Globus pallidus (tissue), 1 donor: ENCODE measurements around the gene SGTB.
A peak's percentile ranks its signal among the peaks of the same experiment; 100 is the strongest.

ENCODE experiments used
- DNase-seq: peaks from one replicate; pipeline ENCODE4 v3.0.0-alpha.2; 2015; ENCODE audit warnings: low spot score

Gene SGTB, protein sequence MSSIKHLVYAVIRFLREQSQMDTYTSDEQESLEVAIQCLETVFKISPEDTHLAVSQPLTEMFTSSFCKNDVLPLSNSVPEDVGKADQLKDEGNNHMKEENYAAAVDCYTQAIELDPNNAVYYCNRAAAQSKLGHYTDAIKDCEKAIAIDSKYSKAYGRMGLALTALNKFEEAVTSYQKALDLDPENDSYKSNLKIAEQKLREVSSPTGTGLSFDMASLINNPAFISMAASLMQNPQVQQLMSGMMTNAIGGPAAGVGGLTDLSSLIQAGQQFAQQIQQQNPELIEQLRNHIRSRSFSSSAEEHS

DNA sequence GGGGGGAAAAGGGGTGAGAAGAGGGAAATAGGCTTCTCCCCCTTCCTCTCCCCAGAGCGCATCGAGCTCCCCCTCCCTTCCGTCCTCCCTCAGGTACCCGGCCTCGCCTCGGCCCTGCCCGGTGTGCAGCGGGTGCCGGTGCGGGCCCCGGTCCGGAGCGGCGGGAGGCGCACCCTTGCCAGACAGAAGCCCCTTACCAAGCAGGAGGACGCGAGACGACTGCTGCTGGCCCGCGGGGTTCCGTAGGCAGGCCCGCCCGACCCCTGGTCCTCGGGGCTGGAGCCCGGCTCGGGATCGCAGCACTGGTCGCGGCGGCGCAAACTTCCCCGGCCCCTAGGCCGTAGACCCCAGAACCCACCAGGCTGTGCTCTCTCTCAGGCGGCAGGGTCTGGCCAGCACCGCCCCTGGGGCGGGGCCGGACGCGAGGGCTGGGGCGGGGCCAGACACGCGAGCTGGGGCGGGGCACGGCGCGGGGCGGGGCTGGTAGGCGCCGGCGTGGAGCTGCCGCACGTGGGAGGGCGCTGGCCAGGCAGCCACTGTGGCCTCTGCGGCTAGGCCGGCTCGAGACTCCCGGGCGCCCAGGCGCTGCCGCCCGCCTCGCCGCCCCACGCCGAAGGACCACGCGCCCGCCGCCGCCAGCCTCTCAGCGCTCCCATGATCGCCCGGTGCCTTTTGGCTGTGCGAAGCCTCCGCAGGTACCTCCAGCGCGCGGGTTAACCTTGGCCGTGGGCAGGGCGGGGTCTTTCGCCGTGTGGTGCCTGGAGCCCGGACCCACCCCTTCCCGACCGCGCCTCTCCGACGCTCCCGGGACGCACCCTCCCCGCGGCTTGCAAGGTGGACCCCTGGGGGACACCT is at the start of gene SGTB, which contains the start of gene NLN:
SGTB (minus strand) TSS at position 390 of the 855 bp plus-strand sequence. CDS start 1,302 bp downstream, outside the sequence.
NLN (plus strand) TSS at position 486 of the 855 bp plus-strand sequence; CDS start at position 655, 169 bp downstream.
- DNase-seq = peak; percentile 88

DNA sequence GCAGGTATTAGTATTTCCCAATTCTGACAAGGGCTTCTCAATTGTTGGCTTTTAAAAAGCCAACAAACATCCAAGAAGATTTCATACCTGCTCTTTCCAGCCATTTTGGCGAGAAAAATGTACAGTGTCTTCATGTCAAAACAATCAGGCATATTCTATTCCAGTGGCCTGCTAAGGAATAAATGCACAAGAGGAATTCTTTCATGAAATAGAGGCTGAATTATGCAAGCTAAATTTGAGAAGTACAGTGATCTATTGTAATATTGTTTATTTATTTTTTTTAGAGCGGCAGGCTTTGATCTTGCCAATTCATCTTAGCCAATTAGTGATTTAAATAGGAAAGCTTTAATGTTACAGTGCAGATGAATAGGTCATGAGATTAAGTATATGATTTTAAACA is 49.4 kb upstream of the SGTB start:
- peak; percentile 67 for DNase-seq

DNA sequence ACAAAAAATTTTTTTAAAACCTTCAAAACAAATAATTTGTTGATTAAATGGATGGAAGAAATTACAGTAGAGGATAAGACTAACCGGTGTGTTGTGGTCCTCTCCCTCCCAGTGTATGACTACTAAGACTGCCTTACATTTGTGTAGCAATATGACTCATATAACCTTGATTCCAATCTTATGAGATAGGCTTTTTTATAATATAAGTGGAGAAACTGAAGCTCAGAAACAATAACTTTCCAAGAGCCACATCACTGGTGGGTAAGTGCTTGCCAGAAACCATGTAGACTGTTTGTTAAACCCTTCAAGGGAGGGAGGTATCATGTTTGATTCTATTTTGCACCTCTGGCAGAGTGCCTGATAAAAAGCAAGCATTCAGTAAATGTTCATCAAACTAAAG is 47.6 kb upstream of the SGTB start:
- DNase-seq = no peak

DNA sequence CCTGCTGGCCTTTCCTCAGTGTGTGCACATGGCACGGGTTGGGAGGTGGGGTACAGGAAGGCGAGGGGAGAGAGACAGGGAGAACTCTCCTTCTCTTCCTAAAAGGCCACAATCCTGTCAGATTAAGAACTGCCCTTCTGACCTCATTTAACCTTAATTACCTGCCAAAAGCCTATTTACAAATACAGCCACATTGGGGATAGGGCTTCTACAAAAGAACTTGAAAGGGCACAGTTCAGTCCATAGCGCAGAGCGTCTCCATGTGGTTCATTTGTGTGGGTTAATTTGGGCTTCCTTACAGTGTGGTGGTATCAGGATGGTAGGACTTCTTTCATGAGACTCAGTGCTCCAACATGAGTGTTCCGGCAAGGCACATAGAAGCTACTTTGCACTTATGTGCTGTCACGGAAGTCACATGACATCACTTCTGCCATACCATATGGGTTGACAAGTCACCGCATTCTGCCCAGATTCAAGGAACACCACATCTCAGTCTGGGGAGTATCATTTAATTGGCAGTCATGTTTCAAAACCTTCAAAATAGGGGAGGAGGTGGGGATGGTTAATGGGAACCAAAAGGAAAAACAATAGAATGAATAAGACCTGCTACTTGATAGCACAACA is 46.9 kb upstream of the SGTB start:
- DNase-seq = no peak

DNA sequence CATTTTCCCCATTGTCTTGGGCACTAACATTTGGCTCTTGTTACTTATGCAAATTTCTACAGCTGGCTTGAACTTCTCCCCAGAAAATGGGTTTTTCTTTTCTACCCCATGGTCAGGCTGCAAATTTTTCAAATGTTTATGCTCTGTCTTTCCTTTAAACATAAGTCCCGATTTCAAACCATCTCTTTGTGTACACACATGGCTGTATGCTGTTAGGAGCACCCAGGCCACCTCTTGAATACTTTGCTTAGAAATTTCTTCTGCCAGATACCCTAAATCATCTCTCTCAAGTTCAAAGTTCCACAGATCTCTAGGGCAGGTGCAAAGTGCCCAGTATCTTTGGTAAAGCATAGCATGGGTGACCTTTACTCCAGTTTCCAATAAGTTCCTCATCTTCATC is 45.7 kb upstream of the SGTB start:
- no peak for DNase-seq

DNA sequence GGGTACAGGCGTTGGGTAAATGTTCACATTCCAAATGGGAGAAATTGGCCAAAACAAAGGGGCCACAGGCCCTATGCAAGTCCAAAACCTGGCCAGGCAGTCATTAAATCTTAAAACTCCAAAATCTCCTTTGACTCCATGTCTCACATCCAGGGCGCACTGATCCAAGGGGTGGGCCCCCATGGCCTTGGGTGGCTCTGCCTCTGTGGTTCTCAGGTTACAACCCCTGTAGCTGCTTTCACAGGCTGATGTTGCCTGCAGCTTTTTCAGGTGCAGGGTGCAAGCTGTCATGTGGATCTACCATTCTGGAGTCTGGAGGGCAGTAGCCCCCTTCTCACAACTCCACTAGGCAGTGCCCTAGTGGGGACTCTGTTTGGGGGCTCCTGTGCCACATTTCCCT is 44.9 kb upstream of the SGTB start:
- no peak for DNase-seq

DNA sequence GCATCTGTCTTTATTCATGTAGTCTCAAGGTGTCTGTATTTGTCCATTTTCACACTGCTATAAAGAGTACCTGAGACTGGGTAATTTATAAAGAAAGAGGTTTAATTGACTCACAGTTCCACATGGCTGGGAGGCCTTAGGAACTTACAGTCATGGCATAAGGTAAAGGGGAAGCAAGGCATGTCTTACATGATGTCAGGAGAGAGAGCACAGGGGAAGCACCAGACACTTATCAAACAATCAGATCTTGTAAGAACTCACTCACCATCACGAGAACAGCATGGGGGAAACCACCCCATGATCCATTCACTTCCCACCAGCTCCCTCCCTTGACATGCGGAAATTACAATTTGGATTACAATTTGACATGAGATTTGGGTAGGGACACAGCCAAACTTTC is 44.3 kb upstream of the SGTB start:
- DNase-seq = no peak

DNA sequence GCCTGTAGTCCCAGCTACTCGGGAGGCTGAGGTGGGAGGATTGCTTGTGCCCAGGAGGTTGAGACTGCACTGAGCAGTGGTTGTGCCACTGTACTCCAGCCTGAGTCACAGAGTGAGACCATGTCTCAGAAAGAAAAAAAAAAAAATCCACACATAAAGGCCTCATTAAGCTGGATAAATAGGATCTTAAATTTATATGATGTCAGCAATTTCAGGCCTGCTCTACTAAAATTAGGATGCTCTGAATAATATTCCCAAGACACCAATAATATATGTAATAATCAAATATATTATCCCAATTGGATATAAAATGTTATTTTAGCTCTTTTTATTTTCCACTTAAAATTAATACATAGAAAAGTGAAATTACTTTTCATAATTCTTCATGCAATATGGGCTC is 43.7 kb upstream of the SGTB start:
- DNase-seq = no peak

DNA sequence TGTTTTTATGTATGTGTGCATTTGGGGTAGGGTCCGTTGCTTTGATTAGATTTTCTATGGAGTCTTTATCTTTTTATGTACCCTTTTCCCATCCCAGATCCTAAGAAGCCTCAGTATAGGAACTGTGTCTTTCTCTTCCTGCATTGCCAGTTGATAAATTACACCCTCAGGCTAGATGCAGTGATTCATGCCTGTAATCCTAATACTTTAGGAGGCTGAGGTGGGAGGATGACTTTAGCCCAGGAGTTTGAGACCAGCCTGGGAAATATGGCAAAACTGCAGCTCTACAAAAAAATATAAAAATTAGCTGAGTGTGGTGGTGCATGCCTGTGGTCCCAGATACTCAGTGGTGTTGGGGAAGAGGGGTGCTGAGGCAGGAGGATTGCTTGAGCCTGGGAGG is 40.3 kb upstream of the SGTB start:
- no peak for DNase-seq

DNA sequence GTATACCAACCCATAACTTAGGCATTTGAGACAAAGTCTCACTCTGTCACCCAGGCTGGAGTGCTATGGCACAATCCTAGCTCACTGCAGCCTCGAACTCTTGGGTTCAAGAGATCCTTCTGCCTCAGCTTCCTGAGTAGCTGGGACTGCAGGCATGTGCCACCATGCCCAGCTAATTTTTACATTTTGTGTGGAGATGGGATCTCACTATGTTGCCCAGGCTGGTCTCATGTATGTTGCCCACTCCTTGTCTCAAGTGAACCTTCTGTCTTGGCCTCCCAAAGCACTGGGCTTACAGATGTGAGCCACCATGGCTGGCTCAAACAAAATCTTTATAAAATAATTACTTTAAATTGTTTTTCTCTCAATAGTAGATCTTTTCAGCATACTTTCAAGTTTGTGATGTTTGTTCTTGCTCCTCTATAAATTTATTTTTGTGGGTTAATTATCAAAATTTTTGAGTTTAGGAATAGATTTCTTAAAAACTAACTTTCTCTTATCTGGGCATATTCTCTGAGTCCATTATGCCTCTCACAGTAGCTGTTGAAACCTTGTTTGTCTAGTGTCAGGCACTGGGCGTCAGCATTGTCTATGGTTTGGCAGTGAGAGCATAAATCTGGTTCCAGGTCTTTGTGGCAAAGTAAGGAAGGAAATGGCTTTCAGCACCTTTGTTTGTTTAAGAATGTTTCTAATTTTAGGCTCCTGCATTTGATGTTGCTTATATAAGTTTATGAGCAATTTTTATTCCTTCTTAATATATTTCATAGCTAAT is 38.8 kb upstream of the SGTB start:
- peak; percentile 90 for DNase-seq

DNA sequence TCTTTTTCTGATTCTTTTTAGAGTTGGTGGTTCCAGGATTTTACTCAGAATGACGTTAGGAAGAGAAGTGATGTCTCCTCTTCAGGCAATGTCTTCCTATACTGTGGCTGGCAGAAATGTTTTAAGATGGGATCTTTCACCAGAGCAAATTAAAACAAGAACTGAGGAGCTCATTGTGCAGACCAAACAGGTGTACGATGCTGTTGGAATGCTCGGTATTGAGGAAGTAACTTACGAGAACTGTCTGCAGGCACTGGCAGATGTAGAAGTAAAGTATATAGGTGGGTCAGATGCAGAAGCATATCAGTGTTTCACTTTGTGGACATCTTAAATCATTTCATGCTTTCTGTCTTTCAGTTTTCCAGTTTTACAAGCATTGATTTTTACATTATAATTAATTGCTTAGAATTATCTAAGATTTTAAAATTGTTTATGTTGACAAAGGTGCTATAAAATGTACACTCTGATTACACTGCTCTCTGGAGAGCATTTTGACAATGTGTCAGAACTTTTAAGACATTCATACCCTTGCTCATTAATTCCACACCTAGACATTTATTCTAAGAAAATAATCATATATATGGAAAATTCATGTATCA is 36.7 kb upstream of the SGTB start:
- no peak for DNase-seq

DNA sequence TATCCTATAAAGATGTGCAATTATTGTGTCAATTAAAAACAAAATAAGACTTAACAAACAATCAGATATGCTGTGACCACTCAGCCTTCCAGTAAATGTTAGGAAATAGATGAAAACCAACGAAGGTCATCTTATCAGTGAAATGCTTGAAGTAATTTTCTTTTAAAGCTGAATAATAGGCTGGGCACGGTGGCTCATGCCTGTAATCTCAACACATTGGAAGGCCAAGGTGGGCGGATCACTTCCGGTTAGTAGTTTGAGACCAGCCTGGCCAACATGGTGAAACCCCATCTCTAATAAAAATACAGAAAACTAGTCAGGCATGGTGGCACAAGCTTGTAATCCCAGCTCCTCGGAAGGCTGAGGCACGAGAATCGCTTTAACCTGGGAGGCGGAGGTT is 31.3 kb upstream of the SGTB start:
- no peak for DNase-seq

DNA sequence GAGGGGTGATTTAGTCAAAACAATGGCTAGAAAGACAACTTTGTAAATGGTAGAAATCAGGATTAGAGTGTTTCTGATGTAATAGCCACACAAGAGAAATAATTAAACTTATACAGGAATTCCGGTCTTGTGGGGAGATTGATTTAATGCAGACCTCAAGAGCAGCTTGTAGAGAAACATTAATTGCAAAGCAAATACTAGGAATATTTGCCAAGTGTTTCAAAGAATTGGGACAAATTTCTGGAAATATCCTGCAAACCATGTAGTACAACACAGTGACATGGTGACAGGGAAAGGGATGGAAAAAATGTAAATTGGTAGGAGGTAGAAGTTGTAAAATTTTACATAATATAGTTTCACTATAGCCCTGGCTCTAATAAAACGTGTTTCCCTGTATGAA is 29.0 kb upstream of the SGTB start:
- no peak for DNase-seq

DNA sequence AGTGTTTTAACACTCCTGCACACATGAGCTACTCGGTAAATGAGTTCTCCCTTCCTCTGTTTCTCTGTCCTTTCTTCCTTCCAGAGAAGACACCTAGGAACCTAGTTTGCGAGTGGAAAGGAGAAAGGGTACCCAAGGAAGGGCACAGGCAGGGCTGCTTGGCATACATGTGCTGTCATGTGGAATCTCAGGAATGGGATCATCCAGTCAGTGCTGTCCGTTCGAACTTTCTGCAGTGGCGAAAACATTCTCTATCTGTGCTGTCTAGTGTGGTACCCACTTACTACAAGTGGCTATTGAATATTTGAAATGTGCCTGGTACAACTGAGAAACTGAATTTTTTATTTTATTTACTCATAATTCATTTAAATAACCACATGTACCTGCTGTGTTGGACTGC is 28.0 kb upstream of the SGTB start:
- no peak for DNase-seq

DNA sequence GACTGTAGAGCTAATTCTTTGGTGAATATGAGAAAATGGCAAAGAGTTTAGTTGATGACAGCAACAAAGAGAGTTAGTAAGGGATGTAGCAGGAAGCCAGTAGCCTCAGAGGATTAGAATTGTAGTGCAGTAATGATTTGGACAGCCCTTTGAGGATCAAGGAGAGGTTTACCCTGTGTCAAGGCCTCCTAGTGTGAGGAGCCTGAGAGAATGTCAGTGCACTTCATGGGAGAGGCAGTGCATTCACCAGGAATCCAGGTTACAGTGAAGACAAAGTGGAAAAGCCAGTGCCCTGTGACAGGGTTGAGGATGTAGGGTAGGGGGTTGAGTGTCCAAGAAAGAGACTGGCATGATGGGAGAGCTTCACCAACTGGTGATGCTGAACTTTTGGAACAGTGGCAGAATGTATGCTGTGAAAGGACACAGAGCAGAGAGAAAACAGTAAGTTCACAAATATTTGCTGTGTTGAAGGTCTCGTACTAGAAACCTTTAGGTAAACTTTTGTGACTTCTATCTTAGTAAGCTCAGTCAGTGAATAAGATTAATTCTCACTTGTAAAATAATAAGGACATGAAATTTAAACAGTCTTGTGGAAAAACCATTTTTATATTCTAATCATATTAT is 27.4 kb upstream of the SGTB start:
- no peak for DNase-seq

DNA sequence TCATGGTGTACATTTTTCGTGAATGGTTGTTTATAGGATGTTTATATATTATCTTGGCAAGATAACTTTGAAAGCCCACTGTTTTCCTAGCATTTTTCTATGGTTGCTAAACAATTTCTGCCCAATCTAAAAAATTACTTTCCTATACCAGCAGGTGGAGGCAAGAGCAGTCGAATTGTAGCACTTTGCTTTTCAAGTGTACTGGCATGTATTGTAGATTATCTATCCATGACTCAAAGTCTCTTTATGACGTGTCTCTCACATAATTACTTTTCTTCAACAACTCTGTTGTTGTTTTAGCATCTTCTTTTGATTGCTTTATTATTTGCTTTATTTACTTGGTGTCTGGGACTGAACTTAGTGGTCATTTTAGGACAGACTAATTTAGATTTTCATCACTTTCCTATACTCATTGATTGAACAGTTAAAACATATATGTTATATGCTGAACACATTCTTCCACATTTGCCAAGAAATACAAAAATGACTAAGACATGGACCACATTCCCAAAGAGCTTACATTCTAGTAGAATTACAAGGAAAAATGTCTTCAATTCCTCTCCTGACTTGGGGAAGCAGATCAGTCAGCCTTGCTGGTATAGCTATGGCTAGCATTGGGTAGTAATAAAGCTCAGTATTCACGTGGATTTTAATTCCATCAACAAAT is 20.8 kb upstream of the SGTB start:
- DNase-seq = no peak

DNA sequence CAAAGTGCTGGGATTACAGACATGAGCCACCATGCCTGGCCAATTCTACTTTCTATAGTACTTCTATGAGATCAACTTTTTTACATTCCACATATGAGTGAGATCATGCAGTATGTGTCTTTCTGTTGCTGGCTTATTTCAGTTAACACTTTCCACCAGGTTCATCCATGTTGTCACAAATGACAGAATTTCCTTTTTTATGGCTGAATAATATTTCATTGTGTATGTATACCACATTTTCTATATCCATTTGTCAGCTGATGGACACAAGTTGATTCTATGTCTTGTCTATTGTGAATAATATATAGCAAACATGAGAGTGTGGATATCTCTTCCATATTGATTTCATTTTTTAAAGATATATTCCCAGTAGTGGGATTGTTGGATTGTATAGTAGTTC is 17.3 kb upstream of the SGTB start:
- no peak for DNase-seq

DNA sequence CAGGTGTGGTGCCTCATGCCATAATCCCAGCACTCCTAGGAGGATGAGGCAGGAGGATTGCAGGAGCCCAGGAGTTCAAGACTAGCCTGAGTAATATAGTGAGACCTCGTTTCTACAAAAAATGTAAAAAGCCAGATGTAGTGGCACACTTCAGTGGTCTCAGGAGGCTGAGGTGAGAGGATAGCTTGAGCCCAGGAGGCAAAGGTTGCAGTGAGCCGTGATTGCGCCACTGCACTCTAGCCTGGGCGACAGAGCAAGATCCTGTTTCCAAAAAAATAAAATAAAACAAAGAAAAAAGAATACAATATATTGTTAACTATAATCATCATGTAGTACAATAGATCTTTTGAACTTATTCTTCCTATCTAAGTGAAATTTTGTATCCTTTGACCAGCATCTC is 16.4 kb upstream of the SGTB start:
- DNase-seq = no peak

DNA sequence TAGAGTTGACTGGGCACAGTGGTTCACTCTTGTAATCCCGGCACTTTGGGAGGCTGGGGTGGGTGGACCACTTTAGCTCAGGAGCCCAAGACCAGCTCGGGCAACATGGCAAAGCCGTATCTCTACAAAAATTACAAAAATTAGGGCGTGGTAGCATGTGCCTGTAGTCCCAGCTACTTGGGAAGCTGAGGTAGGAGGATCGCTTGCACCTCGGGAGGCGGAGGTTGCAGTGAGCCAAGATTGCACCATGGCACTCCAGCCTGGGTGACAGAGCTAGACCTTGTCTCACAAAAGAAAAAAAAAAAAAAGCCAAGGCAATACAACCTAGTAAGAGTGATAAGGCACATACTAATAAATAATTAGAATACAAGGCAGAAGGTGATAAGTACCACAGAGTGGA is 15.9 kb upstream of the SGTB start:
- no peak for DNase-seq

DNA sequence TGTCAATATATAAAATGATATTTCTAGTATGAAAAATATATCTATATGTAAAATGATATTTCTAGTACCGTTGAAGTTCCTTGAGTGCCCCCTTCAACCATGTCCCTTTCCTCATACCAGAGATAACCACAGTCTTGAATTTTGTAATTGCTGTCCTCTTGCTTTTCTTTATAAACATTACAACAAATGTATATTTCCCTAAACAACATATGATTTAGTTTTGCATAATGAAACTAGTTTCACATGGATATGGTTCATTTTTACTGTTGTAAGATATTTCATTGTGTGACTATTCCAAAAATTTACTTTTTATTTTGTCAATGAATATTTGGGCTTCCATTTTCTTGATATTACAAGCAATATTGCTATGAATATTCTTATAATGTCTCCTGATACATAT is 14.1 kb upstream of the SGTB start:
- no peak for DNase-seq

DNA sequence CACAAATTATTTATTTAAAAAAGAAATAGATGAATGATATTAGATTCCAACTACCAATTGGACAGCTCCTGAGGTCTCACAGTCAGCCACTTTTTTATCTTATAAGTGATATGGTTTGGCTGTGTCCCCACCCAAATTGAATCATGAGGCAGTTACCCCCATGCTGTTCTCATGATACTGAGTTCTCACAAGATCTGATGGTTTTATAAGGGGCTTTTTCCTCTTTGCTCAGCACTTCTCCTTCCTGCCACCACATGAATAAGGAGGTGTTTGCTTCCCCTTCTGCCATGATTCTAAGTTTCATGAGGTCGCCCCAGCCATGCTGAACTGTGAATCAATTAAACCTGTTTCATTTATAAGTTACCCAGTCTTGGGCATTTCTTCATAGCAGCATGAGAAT is 13.0 kb upstream of the SGTB start:
- no peak for DNase-seq
